SIG-M5 (cell line): ENCODE data around the gene MTFP1.
"Not testable (repeated sequence)": the region's sequence is repeated elsewhere in the genome, so short reads cannot be mapped to it uniquely, and the experiment has no call there.

Experiments used
- DNase-seq: peaks from one replicate; lab custom pipeline; 2025; lab: John Stamatoyannopoulos, UW

Gene MTFP1, protein sequence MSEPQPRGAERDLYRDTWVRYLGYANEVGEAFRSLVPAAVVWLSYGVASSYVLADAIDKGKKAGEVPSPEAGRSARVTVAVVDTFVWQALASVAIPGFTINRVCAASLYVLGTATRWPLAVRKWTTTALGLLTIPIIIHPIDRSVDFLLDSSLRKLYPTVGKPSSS

DNA sequence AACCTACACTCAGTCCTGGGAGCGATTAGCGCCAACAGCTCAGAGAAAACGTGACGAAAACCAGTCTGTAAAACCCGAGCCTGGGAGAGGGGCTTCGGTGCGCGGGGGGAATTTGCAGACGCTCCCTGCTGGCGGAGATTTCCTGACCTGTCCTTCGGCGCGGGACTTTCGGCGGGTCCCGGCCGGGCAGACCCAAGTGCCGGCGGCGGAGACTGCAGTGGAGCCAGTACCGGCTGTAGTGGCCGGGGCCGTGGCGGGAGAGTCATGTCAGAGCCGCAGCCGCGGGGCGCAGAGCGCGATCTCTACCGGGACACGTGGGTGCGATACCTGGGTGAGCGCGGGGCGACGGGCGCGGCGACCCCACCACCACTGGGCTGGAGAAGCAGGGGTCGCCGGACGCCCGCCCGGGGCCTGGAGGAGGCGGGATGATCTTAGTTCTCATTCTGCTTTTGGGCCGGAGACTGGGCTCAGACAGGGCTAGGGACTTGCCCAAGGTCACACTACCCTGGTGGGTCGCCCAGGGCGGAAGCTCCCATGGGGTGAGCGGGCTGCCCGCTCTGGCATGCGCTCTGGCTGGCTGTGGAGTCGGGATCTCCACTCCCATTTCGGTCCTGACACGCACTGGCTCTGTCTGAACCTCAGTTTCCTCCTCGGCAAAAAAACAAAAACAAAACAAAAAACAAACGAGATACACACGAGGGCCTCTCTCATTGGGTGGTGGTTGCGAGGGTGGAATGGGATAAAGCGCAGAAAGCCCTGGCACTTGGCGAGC is at the start of gene MTFP1:
Gene MTFP1 (plus strand): TSS at position 153 of the 772 bp plus-strand sequence. CDS start 112 bp downstream, at position 265.
- no peak for DNase-seq

DNA sequence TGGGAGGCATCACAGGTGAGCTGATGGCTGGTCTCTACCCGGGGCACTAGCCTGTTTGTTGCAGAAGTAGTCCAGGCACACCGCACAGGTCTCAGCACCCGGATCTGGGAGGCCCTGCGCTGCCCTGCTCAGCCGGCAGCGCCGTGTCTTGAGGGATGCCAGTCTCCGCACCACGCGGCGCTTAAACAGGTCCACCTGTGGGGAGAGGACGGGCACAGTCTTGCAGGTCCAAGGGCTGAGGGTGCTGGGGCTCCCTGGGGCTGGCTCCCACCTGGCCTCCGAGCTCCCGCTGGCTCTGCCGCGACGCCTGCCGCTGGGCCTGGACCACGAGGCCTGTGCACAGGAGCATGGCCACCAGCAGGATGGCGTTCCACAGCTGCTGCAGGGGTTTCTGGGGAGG is 45.6 kb upstream of the MTFP1 start:
- no peak for DNase-seq

DNA sequence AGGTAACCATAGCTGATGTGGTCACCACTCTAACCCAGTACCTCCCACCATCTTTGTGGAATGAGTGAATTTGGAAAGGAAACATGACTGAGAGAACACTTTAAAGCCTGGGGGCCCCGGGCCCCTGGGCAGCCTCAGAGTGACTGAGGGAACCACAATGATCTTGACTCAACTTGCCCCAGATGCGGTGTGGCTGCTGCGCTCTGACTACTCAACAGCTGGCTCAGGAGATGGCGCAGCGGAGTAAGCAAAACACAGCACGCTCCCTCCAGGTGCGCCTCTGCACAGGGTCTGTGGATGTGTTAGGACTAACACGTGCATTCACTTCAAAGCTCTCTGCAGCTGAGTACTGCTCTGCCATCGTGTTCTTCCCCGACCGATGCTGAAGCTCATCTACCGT is 44.3 kb upstream of the MTFP1 start:
- no peak for DNase-seq

DNA sequence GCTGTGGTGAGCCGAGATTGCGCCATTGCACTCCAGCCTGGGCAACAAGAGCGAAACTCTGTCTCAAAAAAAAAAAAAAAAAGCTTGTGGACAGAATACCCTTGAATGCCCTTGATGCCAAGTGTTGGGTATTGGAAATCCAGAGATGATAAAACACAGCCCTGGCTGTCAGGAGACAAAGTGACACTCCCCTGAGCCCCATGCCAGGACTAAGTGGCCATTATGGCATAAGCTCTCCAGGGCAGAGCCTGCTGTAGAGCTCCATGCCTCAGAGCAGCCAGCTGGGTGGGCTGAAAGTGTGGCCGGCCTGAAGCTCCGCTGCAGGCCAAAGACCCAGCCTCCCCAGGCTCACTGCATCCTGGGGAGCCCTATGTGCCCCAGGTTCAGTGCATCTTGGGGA is 43.2 kb upstream of the MTFP1 start:
- DNase-seq = no peak

- DNase-seq = no peak
These were observed 42.5 kb upstream of the MTFP1 start for GRCh38 chr22:30383061-30383460.

- DNase-seq = no peak
These were observed 39.6 kb upstream of the MTFP1 start for GRCh38 chr22:30385942-30386341.

- no peak for DNase-seq
These were observed 39.0 kb upstream of the MTFP1 start for GRCh38 chr22:30386608-30386959.

DNA sequence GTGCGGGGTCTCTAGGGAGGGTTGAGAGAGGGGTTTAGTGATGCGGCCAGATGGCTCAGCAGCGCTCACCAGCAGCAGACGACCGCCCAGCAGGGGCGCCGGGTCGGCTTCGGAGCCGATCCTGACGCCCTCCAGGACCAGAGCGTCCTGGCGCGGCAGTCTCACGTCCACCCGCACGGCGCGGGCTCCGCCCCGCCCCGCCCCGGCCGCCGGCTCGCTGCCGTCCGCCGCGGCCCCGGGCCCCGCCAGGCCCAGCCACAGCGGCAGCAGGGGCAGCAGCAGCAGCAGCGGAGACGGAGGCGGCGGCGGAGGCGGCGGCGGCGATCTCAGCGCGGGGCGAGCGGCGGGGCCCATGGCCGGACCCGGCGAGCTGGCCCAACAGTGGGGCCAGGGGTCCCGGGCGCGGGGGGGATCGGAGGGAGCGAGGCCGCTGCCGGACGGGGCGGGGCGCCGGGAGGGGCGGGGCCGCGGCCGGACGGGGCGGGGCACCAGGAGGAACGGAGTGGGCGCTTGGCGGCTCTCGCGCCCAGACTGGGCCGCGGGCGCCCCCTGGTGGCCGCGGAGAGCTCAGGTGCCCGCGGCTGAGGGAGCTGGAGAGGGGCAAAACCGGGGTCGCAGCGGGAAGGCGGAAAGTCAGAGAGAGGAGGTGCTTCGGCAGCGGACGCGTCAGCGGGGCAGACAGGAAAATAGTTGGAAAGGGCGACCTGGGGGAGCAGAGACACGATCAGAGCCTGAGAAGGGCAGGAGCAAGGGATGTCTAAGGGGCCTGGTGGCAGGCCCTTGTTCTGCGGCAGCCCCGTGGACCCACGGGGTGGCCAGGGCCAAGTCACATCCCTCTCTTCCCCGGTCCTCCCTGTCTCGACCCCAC is 38.4 kb upstream of the MTFP1 start, which contains the start of gene RNF215:
Gene RNF215 (minus strand): TSS at position 452 of the 868 bp plus-strand sequence. CDS start 98 bp downstream, at position 354.
- no peak for DNase-seq

DNA sequence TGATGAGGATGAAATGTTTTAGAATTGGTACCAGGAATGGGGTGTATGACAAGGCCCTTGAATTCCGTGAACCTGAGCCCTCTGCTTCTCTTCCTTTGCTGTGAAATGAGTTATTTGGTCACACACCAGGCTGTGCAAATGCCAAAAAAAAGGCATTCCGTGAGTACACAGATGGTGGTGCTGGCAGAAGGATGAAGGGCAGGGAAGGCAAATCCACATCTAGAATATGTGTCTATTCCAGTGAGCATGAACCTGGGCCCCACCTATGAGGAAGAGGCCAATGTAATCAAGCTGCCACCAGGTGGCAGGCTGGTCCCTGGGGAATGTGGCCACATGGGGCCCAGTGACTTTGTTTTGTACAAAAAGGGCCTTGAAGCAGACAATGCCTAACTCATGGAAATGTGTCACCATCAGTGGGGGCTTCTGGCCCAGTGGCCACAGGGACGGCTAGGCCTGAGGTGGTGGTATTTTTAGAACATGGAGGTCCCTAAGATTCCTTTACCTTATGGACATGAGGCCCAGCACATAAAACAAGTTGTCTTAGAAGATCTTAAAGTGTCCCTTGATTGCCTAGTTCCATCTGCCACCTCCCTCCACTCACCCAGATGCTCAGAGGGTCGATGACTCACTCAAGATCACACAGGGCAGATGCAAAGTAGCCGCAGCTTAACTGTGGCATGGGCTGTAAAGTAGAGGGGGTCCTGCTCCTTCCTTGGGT is 34.4 kb upstream of the MTFP1 start:
- DNase-seq = no peak

GRCh38 chr22:30392661-30393321 is 32.8 kb upstream of the MTFP1 start:
- DNase-seq = no peak

- no peak for DNase-seq
These were observed 32.3 kb upstream of the MTFP1 start for GRCh38 chr22:30393322-30393680.

GRCh38 chr22:30393885-30394284 is 31.7 kb upstream of the MTFP1 start:
- no peak for DNase-seq

GRCh38 chr22:30396871-30397655 is 28.5 kb upstream of the MTFP1 start, which contains the start of gene SEC14L2:
Gene SEC14L2 (plus strand): TSS chr22:30397018. CDS start chr22:30397117, 99 bp downstream.
- DNase-seq = no peak

DNA sequence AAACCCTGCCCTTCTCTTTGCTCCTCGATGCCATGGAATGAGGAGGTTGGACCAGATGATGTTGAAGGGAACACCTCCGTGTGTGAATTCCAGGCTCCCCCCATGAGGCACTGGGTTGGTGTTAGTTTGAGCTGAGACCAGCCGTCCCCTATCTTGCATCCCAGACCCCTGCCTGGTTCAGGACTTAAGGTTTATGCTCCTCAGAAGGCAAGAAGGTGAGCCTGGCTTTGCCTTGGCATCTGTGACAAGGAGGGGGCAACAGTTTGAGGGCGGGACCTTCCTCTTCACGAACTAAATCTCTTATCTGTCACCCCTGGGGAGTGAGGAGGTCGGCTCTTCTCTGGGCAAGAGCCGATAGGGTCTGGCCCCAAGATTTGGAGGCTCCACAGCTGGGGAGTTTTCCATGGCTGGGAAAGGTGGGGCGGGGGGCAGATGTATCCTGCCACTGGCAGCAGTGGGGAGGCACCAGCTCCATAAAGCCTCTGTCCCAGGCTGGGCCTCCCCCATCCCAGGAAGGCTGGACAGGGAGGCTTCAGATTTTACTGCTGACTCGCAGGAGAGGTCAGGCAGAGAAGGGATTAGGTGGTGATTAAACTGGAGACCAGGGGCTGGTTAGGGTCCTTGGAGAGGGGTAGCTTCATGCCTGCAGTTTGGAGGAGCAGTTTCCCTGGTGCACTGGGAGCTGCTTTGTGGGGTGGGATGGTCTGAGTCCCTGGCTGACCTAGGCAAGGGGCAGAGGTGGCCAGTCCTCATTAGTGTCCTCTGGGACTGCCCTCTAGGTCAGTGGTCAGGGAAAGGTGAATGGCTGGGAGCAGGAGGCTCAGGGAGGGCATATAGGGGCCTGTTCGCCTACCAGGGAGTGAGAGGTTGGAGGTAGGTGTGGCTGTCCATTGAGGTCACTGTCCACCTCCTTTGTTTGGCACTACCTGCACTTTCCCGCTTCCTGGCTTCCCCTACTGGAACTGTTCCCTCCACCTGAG is 27.6 kb upstream of the MTFP1 start:
- no peak for DNase-seq

DNA sequence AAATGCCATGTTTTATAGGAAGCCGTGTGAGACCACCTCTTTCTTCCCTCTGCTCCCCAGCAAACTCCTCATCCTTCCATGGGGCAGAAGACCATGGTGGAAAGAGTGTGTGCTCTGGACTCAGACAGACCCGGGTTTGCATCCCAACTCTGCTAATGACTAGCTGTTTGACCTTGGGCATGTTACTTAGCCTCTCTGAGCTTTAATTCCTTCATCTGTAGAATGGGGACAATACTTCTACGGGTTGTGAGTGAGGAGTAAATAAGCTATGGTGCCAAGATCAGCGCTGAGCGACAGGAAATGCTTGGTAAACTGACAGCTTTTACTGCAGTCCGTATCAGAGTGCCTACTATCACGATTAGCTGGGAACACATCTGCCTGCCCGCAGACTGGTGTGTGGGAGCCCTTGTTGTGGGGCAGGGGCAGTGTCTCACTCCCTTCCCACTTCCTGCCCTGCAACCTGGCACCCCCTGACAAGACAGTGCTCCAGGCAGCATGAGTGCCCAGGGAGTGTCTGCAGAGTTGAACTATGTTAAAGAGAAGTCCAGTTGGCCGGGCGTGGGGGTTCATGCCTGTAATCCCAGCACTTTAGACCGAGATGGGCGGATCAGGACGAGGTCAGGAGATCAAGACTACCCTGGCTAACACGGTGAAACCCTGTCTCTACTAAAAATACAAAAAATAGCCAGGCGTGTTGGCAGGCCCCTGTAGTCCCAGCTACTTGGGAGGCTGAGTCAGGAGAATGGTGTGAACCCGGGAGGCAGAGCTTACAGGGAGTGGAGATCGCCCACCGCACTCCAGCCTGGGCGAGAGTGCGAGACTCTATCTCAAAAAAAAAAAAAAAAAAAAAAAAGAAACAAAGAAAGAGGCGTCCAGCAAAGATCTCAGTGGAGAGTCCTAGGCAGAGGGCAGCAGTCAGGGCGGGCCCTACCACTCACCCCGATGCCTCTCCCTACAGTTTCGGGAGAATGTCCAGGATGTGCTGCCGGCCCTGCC is 26.6 kb upstream of the MTFP1 start:
- DNase-seq = no peak

- no peak for DNase-seq
These were observed 25.9 kb upstream of the MTFP1 start for GRCh38 chr22:30399718-30400117.

DNA sequence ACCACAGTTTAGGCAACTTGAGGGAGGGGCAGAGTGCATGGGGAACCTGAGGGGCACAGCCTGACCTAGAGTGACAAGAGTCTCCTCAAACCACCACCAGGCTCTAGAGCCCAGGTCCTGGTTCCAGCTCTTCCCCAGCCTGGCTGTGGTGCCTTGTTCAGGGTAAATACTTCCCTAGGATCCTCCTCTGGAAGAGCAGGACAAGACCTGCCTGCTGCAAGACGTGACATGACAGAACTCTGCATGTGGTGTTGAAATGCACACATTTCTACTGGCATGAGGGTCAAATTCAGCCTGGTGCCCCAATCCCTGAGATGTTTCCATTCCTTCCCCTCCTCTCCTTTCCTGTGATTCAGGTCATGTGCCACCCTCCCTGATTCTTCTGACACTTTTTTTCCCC is 25.4 kb upstream of the MTFP1 start:
- DNase-seq = no peak

- not testable (repeated sequence) for DNase-seq
These were observed 24.5 kb upstream of the MTFP1 start for GRCh38 chr22:30401024-30401423.
